ENCODE results near the gene INTS6. TPM values are rescaled to one million over a fixed set of nuclear protein-coding genes. Genes with fewer than 3 reads are reported as not detected.

INTS6 gene
- total RNA-seq, 4 donors from 2014 or later: 16.5 to 24.4 (median 18.0) TPM

DNA sequence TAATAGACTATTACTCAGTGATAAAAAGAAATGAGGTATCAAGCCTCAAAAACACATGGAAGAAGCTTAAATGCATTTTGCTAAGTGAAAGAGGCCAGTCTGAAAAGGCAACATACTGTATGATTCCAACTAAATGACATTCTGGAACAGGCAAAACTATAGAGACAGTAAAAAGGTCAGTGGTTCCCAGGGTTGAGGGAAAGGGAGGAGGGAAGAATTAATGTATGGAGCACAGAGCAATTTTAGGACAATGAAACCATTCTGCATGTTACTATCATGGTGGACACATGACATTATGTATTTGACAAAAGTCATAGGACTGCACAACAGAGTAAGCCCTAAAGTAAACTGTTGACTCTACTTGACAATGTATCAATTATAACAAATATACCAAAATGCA lies 119.0 kb downstream of the INTS6 start:
- no peak overlapping the region for H3K27ac ChIP-seq
- DNase-seq (no peak), ATAC-seq (no peak)
- H3K4me1 ChIP-seq: no peaks in the 10 kb centered on the region
- no peak overlapping the region for H3K4me3 ChIP-seq
- intact Hi-C loops (cut with DNase I; ENCODE audit: low total_unique reads) (no loop called here), in situ Hi-C loops (cut with MboI; ENCODE audit: low sequenced_read_pairs in 4 of 4) (no loop called here)
- no peaks in the 10 kb centered on the region for H3K36me3 ChIP-seq
- TF ChIP-seq POLR2A (IDR thresholded peaks at IDR 0.05): no peak
- TF ChIP-seq, protein P1, sequence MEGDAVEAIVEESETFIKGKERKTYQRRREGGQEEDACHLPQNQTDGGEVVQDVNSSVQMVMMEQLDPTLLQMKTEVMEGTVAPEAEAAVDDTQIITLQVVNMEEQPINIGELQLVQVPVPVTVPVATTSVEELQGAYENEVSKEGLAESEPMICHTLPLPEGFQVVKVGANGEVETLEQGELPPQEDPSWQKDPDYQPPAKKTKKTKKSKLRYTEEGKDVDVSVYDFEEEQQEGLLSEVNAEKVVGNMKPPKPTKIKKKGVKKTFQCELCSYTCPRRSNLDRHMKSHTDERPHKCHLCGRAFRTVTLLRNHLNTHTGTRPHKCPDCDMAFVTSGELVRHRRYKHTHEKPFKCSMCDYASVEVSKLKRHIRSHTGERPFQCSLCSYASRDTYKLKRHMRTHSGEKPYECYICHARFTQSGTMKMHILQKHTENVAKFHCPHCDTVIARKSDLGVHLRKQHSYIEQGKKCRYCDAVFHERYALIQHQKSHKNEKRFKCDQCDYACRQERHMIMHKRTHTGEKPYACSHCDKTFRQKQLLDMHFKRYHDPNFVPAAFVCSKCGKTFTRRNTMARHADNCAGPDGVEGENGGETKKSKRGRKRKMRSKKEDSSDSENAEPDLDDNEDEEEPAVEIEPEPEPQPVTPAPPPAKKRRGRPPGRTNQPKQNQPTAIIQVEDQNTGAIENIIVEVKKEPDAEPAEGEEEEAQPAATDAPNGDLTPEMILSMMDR (IDR thresholded peaks at IDR 0.05 in 4 of 5, conservative IDR thresholded peaks at IDR 0.05 in 1 of 5): no peak
- no peaks in the 10 kb centered on the region for H3K9me3 ChIP-seq
- no peaks in the 10 kb centered on the region for H3K27me3 ChIP-seq

GRCh38 chr13:51333421-51333820 lies 119.4 kb downstream of the INTS6 start:
- H3K9me3 ChIP-seq: no peaks in the 10 kb centered on the region
- H3K36me3 ChIP-seq: no peaks in the 10 kb centered on the region
- no peak for TF ChIP-seq POLR2A (IDR thresholded peaks at IDR 0.05)
- TF ChIP-seq, protein P1 (IDR thresholded peaks at IDR 0.05 in 4 of 5, conservative IDR thresholded peaks at IDR 0.05 in 1 of 5): no peak
- no peaks in the 10 kb centered on the region for H3K4me1 ChIP-seq
- DNase-seq (no peak), ATAC-seq (no peak)
- no peaks in the 10 kb centered on the region for H3K27me3 ChIP-seq
- H3K27ac ChIP-seq: no peak overlapping the region
- intact Hi-C loops (cut with DNase I; ENCODE audit: low total_unique reads) (no loop called here), in situ Hi-C loops (cut with MboI; ENCODE audit: low sequenced_read_pairs in 4 of 4) (no loop called here)
- no peak overlapping the region for H3K4me3 ChIP-seq

GRCh38 chr13:51332566-51333361 lies 120.1 kb downstream of the INTS6 start:
- H3K27me3 ChIP-seq: no peaks in the 10 kb centered on the region
- DNase-seq: no peak
- no peaks in the 10 kb centered on the region for H3K36me3 ChIP-seq
- no peak overlapping the region for H3K4me3 ChIP-seq
- no peak for TF ChIP-seq POLR2A (IDR thresholded peaks at IDR 0.05)
- TF ChIP-seq, protein P1 (IDR thresholded peaks at IDR 0.05 in 4 of 5, conservative IDR thresholded peaks at IDR 0.05 in 1 of 5): no peak
- intact Hi-C loops (cut with DNase I; ENCODE audit: low total_unique reads): no loop called here
- H3K27ac ChIP-seq: no peak overlapping the region
- H3K4me1 ChIP-seq: no peaks in the 10 kb centered on the region
- H3K9me3 ChIP-seq: no peaks in the 10 kb centered on the region
- ATAC-seq: no peak
- in situ Hi-C loops (cut with MboI; ENCODE audit: low sequenced_read_pairs in 4 of 4): no loop called here

DNA sequence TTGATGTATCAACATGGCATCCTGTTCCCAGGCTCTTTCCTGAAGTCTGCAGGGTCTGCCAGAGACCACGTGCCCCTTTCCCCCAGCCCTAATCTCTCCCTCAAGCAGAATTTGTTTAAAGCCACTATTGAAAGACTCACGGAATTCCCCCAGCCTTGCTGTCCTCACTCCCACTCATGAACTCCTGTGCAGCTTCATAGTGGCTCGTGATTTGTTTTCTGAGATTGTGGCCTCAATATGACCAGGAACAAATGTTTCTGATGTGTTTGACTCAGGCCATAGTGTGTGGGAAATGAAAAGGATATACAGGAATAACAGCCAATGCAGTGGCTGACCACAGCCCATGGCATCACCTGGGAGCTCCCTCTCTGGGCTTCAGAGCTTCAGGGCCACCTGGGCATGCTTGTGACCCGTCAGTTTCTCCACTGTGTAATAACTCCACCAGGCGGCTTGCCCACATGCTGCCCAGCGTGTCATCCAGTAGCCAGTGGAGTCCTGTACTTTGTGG lies 121.4 kb downstream of the INTS6 start:
- in situ Hi-C loops (cut with MboI; ENCODE audit: low sequenced_read_pairs in 4 of 4) (no loop called here), intact Hi-C loops (cut with DNase I; ENCODE audit: low total_unique reads) (no loop called here)
- TF ChIP-seq, protein P1 (IDR thresholded peaks at IDR 0.05 in 4 of 5, conservative IDR thresholded peaks at IDR 0.05 in 1 of 5): no peak
- TF ChIP-seq POLR2A (IDR thresholded peaks at IDR 0.05): no peak
- Histone ChIP-seq H3K27me3 (no peaks in the 10 kb centered on the region), H3K9me3 (no peaks in the 10 kb centered on the region), H3K27ac (no peak overlapping the region), H3K36me3 (no peaks in the 10 kb centered on the region), H3K4me3 (no peak overlapping the region), H3K4me1 (no peaks in the 10 kb centered on the region)
- ATAC-seq (no peak), DNase-seq (no peak)
